ENCODE measurements around the gene CHP1. TPM values are rescaled to one million over a fixed set of nuclear protein-coding genes. Genes with fewer than 3 reads are reported as not detected.
"Not testable (repeated sequence)": the region's sequence is repeated elsewhere in the genome, so short reads cannot be mapped to it uniquely, and the experiment has no call there.

CHP1 gene
- total and polyA plus RNA-seq, 4 donors, result 73.3 to 167 (median 101) TPM

DNA sequence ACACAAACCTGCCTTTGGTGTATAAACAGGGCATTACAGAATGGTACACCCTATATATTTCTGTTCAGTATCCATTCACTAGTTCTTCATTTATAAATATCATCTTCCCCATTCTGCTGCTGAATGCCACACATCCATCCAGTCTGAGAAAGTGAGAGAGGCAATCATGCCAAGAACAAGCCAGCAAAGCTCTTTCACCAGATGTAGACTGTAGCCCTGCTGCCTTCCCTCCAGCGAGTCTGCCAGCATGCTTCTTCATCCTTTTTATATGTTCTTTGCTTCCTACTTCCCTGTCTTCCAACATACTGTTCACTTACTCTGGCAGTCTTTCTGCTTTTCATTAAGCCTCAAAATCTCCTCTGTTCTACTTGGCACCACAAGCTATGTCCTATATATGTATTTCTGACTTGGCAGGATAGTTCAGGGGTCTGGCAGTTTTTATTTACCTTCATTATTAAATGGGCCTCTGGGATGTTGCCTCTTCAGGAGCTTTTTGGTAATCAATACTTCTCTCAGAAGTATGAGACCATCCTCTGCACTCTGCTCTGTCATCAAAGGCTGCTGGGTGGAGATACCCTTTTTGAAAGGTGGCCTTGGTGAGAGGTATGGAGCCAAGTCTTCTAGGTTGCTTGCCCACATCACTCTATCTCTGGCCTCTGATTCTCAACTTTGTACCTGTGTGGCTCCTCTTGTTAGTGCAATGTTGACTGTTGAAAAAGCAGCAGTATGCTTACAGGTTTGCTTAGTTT, 48.6 kb downstream of the CHP1 start:
- H3K9ac ChIP-seq (ENCODE audit: insufficient read depth in 1 of 2, low read length in 2 of 2), result no peak overlapping the region
- 79 to 86% methylated on average over 1 of the region's 1 CpG for WGBS, 2 donors
- TF ChIP-seq, protein P1, sequence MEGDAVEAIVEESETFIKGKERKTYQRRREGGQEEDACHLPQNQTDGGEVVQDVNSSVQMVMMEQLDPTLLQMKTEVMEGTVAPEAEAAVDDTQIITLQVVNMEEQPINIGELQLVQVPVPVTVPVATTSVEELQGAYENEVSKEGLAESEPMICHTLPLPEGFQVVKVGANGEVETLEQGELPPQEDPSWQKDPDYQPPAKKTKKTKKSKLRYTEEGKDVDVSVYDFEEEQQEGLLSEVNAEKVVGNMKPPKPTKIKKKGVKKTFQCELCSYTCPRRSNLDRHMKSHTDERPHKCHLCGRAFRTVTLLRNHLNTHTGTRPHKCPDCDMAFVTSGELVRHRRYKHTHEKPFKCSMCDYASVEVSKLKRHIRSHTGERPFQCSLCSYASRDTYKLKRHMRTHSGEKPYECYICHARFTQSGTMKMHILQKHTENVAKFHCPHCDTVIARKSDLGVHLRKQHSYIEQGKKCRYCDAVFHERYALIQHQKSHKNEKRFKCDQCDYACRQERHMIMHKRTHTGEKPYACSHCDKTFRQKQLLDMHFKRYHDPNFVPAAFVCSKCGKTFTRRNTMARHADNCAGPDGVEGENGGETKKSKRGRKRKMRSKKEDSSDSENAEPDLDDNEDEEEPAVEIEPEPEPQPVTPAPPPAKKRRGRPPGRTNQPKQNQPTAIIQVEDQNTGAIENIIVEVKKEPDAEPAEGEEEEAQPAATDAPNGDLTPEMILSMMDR (IDR thresholded peaks at IDR 0.05; ENCODE audit: control extremely low read depth, extremely low read depth), result no peak

DNA sequence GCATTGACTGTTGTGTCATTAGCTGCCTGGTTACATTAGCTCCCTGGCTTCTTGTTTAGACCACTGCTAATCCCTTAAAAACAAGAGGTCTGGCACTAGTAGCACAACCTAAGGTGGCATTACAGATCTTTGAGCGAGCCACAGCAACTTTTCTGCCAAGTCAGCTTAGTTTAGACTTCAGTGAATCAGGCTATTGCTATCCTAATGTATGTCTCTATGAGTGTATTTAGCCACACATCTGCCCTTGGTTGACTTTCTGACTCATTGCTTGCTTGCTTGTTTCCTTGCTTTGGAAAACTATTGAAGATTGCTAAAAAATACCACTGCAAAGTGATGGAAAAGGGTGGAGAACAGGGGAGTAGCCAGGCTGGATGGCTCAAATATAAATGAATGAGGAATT, 50.2 kb downstream of the CHP1 start:
- H3K36me3 ChIP-seq (ENCODE audit: control insufficient read depth in 4 of 4, insufficient read depth in 4 of 4, low read length in 4 of 4), result peaks cover 7 to 21% (median 15%) of the 10 kb centered on the region in 4 donors
- no peak overlapping the region for H3K27ac ChIP-seq (ENCODE audit: low read depth in 1 of 2, low read length in 1 of 2)
- TF ChIP-seq, protein P1 (IDR thresholded peaks at IDR 0.05; ENCODE audit: control extremely low read depth, extremely low read depth), result no peak
- H3K4me3 ChIP-seq, result no peak overlapping the region
- no peak for DNase-seq
- WGBS, 2 donors, result 96 to 97% methylated on average over 1 of the region's 1 CpG
- no peaks in the 10 kb centered on the region for H3K27me3 ChIP-seq (ENCODE audit: control insufficient read depth in 3 of 3, insufficient read depth in 3 of 3, low read length in 2 of 3)
- H3K4me1 ChIP-seq (ENCODE audit: control insufficient read depth in 5 of 5, insufficient read depth in 5 of 5, low read length in 5 of 5), result peaks cover 2 to 11% (median 5%) of the 10 kb centered on the region in 5 donors
- no peak for ATAC-seq (ENCODE audit: insufficient read depth, low FRiP score)
- no peak overlapping the region for H3K9ac ChIP-seq (ENCODE audit: insufficient read depth in 1 of 2, low read length in 2 of 2)
- H3K9me3 ChIP-seq (ENCODE audit: control insufficient read depth in 4 of 4, insufficient read depth in 3 of 4, low read length in 3 of 4), result no peaks in the 10 kb centered on the region

More for the DNA sequence above, 48.6 kb downstream of the CHP1 start:
- H3K36me3 ChIP-seq (ENCODE audit: control insufficient read depth in 4 of 4, insufficient read depth in 4 of 4, low read length in 4 of 4), result peaks cover 0 to 23% (median 13%) of the 10 kb centered on the region in 4 donors
- H3K4me3 ChIP-seq, result no peak overlapping the region
- no peaks in the 10 kb centered on the region for H3K27me3 ChIP-seq (ENCODE audit: control insufficient read depth in 3 of 3, insufficient read depth in 3 of 3, low read length in 2 of 3)
- DNase-seq, result no peak
- H3K27ac ChIP-seq (ENCODE audit: low read depth in 1 of 2, low read length in 1 of 2), result no peak overlapping the region
- no peaks in the 10 kb centered on the region for H3K9me3 ChIP-seq (ENCODE audit: control insufficient read depth in 4 of 4, insufficient read depth in 3 of 4, low read length in 3 of 4)
- no peak for ATAC-seq (ENCODE audit: insufficient read depth, low FRiP score)
- H3K4me1 ChIP-seq (ENCODE audit: control insufficient read depth in 5 of 5, insufficient read depth in 5 of 5, low read length in 5 of 5), result peaks cover 0 to 6% (median 0%) of the 10 kb centered on the region in 5 donors

DNA sequence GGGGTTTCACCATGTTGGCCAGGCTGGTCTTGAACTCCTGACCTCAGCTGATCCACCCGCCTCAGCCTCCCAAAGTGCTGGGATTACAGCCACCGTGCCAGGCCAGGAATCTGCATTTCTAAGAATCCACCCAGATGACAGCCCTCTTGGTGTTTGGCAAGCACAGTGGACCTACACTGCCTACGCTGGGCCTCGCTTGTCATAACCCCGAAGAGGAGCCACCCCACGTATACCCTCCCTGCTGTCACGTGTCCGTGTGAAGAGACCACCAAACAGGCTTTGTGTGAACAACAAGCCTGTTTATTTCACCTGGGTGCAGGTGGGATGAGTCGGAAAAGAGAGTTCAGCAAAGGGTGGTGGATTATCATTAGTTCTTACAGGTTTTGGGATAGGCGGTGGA, 51.4 kb downstream of the CHP1 start:
- not testable (repeated sequence) for H3K27ac ChIP-seq (ENCODE audit: low read depth in 1 of 2, low read length in 1 of 2); H3K4me3 ChIP-seq; DNase-seq; H3K27me3 ChIP-seq (ENCODE audit: control insufficient read depth in 3 of 3, insufficient read depth in 3 of 3, low read length in 2 of 3); H3K9me3 ChIP-seq (ENCODE audit: control insufficient read depth in 4 of 4, insufficient read depth in 3 of 4, low read length in 3 of 4); H3K9ac ChIP-seq (ENCODE audit: insufficient read depth in 1 of 2, low read length in 2 of 2); ATAC-seq (ENCODE audit: insufficient read depth, low FRiP score)
- H3K4me1 ChIP-seq (ENCODE audit: control insufficient read depth in 5 of 5, insufficient read depth in 5 of 5, low read length in 5 of 5), result peaks cover 5 to 11% (median 6%) of the 10 kb centered on the region in 5 donors
- H3K36me3 ChIP-seq (ENCODE audit: control insufficient read depth in 4 of 4, insufficient read depth in 4 of 4, low read length in 4 of 4), result peaks cover 16 to 20% (median 18%) of the 10 kb centered on the region in 4 donors
- 96 to 98% methylated on average over 10 of the region's 10 CpGs for WGBS, 2 donors

DNA sequence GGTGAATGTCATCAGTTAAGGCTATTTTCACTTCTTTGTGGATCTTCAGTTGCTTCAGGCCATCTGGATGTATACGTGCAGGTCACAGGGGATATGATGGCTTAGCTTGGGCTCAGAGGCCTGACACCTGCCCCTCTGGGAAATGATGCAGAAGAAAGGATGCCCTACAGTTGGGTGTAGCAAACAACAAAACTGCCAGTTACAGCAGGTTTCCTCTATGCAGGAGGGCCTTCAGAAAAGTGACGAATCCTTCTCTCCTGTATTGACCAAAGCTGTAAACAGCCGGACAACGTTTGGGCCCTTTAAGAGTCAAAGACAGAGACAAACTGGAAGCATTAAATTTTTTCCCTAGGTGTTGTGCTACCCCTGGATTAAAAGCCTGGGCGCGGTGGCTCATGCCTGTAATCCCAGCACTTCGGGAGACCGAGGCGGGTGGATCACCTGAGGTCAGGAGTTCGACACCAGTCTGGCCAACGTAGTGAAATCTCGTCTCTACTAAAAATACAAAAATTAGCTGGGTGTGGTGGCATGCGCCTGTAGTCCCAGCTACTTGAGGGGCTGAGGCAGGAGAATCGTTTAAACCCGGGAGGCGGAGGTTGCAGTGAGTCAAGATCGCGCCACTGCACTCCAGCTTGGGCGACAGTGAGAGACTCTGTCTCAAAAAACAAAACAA, 52.0 kb downstream of the CHP1 start:
- DNase-seq, result not testable (repeated sequence)
- peak overlapping the region; percentile 60 to 84 for H3K27ac ChIP-seq (ENCODE audit: low read depth in 1 of 2, low read length in 1 of 2)

More for the DNA sequence above, 52.0 kb downstream of the CHP1 start:
- WGBS, 2 donors, result 50 to 63% methylated on average over 19 of the region's 19 CpGs
- not testable (repeated sequence) for H3K27me3 ChIP-seq (ENCODE audit: control insufficient read depth in 3 of 3, insufficient read depth in 3 of 3, low read length in 2 of 3); H3K9me3 ChIP-seq (ENCODE audit: control insufficient read depth in 4 of 4, insufficient read depth in 3 of 4, low read length in 3 of 4); ATAC-seq (ENCODE audit: insufficient read depth, low FRiP score); H3K4me3 ChIP-seq
- peak overlapping the region in 1 of 2 donors; percentile 94 for H3K9ac ChIP-seq (ENCODE audit: insufficient read depth in 1 of 2, low read length in 2 of 2)
- H3K4me1 ChIP-seq (ENCODE audit: control insufficient read depth in 5 of 5, insufficient read depth in 5 of 5, low read length in 5 of 5), result peaks cover 5 to 13% (median 6%) of the 10 kb centered on the region in 5 donors
- peaks cover 15 to 20% (median 18%) of the 10 kb centered on the region in 4 donors for H3K36me3 ChIP-seq (ENCODE audit: control insufficient read depth in 4 of 4, insufficient read depth in 4 of 4, low read length in 4 of 4)
